HEK293 (cell line): ENCODE results near the gene TKT.

Experiments used
- CTCF ChIA-PET: fragments of 350-600 bp; formaldehyde crosslinking; extraction: SDS; loops from one replicate; lab custom pipeline; 2021; ENCODE audit warnings: antibody characterized with exemption; lab: Yijun Ruan, JAX
- POLR2A ChIA-PET: fragments of 300-600 bp; formaldehyde crosslinking; extraction: SDS; loops from one replicate; lab custom pipeline; 2020; ENCODE audit warnings: antibody characterized with exemption, inconsistent platforms; lab: Yijun Ruan, JAX
- H3K27ac ChIP-seq: fragments of 200-500 bp; sonication (Bioruptor generic); 2 replicates; pipeline ENCODE4 v1.5.1; 2014; ENCODE audit warnings: low read depth, low read length, control low read depth, inconsistent platforms; ENCODE audit errors: extremely low read depth
- H3K36me3 ChIP-seq, 2 experiments: fragments of 200-500 bp in 1 of 2; sonication (Bioruptor generic) in 1 of 2; 1 replicate in 1 of 2; 2 replicates in 1 of 2; pipeline ENCODE4 v1.5.1; 2014 to 2017; ENCODE audit warnings: inconsistent platforms in 2 of 2, low read length in 2 of 2; ENCODE audit not compliant: control insufficient read depth in 2 of 2, insufficient read depth in 1 of 2
- H3K4me1 ChIP-seq: fragments of 200-500 bp; sonication (Bioruptor generic); 2 replicates; pipeline ENCODE4 v1.5.1; 2014; ENCODE audit warnings: mild to moderate bottlenecking, low read length, inconsistent platforms; ENCODE audit not compliant: control insufficient read depth, insufficient read depth
- H3K4me3 ChIP-seq: 2 replicates; pipeline ENCODE4 v1.5.1; 2011; ENCODE audit warnings: low read depth, mild to moderate bottlenecking, control low read depth, low read length, moderate library complexity
- H3K9me3 ChIP-seq: fragments of 200-500 bp; sonication (Bioruptor generic); 2 replicates; pipeline ENCODE4 v1.5.1; 2014; ENCODE audit warnings: low read depth, low read length, inconsistent platforms; ENCODE audit not compliant: control insufficient read depth, insufficient read depth
- AEBP2 ChIP-seq: fragments of 450-650 bp; formaldehyde crosslinking; IDR thresholded peaks from 2 replicates; pipeline ENCODE4 v1.5.1; 2016; ENCODE audit warnings: missing biosample characterization, missing genetic modification characterization, borderline replicate concordance
- ATF2 ChIP-seq: fragments of 450-650 bp; formaldehyde crosslinking; IDR thresholded peaks from 2 replicates; pipeline ENCODE4 v1.5.1; 2016; ENCODE audit warnings: missing biosample characterization, missing genetic modification characterization, low read depth
- GLI2 ChIP-seq: fragments of 450-650 bp; formaldehyde crosslinking; IDR thresholded peaks from 2 replicates; pipeline ENCODE4; 2017; ENCODE audit warnings: missing biosample characterization, missing genetic modification characterization, low read depth, borderline replicate concordance
- PRDM10 ChIP-seq: fragments of 450-650 bp; formaldehyde crosslinking; IDR thresholded peaks from 2 replicates; pipeline ENCODE4 v1.5.1; 2016; ENCODE audit warnings: missing biosample characterization, missing genetic modification characterization
- SCRT2 ChIP-seq: fragments of 450-650 bp; formaldehyde crosslinking; IDR thresholded peaks from 2 replicates; pipeline ENCODE4 v1.5.1; 2016; ENCODE audit warnings: missing biosample characterization, missing genetic modification characterization
- SP7 ChIP-seq: fragments of 450-650 bp; formaldehyde crosslinking; IDR thresholded peaks from 2 replicates; pipeline ENCODE4 v1.5.1; 2016; ENCODE audit warnings: missing biosample characterization, missing genetic modification characterization
- ZBTB11 ChIP-seq: fragments of 450-650 bp; formaldehyde crosslinking; conservative IDR thresholded peaks from 2 replicates; pipeline ENCODE4 v1.5.1; 2016; ENCODE audit warnings: low read depth, missing biosample characterization, missing genetic modification characterization
- ZNF121 ChIP-seq: fragments of 450-650 bp; formaldehyde crosslinking; IDR thresholded peaks from 2 replicates; pipeline ENCODE4 v1.5.1; 2016; ENCODE audit warnings: missing biosample characterization, missing genetic modification characterization
- ZNF2 ChIP-seq: fragments of 450-650 bp; formaldehyde crosslinking; IDR thresholded peaks from 2 replicates; pipeline ENCODE4 v1.5.1; 2016; ENCODE audit warnings: missing biosample characterization, missing genetic modification characterization
- ZNF23 ChIP-seq: fragments of 450-650 bp; formaldehyde crosslinking; IDR thresholded peaks from 2 replicates; pipeline ENCODE4 v1.5.1; 2016; ENCODE audit warnings: missing biosample characterization, missing genetic modification characterization, borderline replicate concordance
- ZNF302 ChIP-seq: fragments of 450-650 bp; formaldehyde crosslinking; IDR thresholded peaks from 2 replicates; pipeline ENCODE4 v1.5.1; 2016; ENCODE audit warnings: missing biosample characterization, missing genetic modification characterization, low read depth
- ZNF585B ChIP-seq: fragments of 450-650 bp; formaldehyde crosslinking; IDR thresholded peaks from 2 replicates; pipeline ENCODE4 v1.5.1; 2016; ENCODE audit warnings: missing biosample characterization, missing genetic modification characterization
- ZNF626 ChIP-seq: fragments of 450-650 bp; sonication (Bioruptor Pico); formaldehyde crosslinking; IDR thresholded peaks from 2 replicates; pipeline ENCODE4 v1.5.1; 2018; ENCODE audit warnings: missing biosample characterization, missing genetic modification characterization, inconsistent platforms
- ZNF664 ChIP-seq: fragments of 450-650 bp; formaldehyde crosslinking; IDR thresholded peaks from 2 replicates; pipeline ENCODE4 v1.5.1; 2016; ENCODE audit warnings: missing biosample characterization, missing genetic modification characterization
- ZNF677 ChIP-seq: fragments of 450-650 bp; IDR thresholded peaks from 2 replicates; pipeline ENCODE4 v1.5.0; 2018; ENCODE audit warnings: missing biosample characterization, mild to moderate bottlenecking, missing genetic modification characterization, moderate library complexity
- TF ChIP-seq, protein P1 (sequence below): fragments of 450-650 bp; formaldehyde crosslinking; conservative IDR thresholded peaks from 2 replicates; pipeline ENCODE4 v1.5.1; 2016; ENCODE audit warnings: low read depth, missing biosample characterization, missing genetic modification characterization

TKT gene

GRCh38 chr3:53225181-53225580 lies 30.6 kb downstream of the TKT start:
- CTCF ChIA-PET = no interaction called here
- Histone ChIP-seq H3K4me3 (no peak overlapping the region), H3K9me3 (no peaks in the 10 kb centered on the region), H3K27ac (no peak overlapping the region), H3K36me3 (peaks cover 0 to 83% of the 10 kb centered on the region in 2 experiments; a peak in 2 of 3 replicates), H3K4me1 (no peaks in the 10 kb centered on the region)
- TF ChIP-seq ZNF626 (tag by site-specific recombination) = no peak
- TF ChIP-seq AEBP2 (tag by site-specific recombination) = no peak
- no peak for TF ChIP-seq SCRT2 (tag by site-specific recombination)
- TF ChIP-seq ZNF23 (tag by site-specific recombination) = no peak
- TF ChIP-seq PRDM10 (tag by site-specific recombination) = no peak
- TF ChIP-seq ZNF585B (tag by site-specific recombination) = no peak
- no peak for TF ChIP-seq ZNF302
- no peak for TF ChIP-seq ZNF121 (tag by site-specific recombination)
- no peak for TF ChIP-seq SP7 (tag by site-specific recombination)
- TF ChIP-seq GLI2 (tag by site-specific recombination) = no peak
- TF ChIP-seq, protein P1, sequence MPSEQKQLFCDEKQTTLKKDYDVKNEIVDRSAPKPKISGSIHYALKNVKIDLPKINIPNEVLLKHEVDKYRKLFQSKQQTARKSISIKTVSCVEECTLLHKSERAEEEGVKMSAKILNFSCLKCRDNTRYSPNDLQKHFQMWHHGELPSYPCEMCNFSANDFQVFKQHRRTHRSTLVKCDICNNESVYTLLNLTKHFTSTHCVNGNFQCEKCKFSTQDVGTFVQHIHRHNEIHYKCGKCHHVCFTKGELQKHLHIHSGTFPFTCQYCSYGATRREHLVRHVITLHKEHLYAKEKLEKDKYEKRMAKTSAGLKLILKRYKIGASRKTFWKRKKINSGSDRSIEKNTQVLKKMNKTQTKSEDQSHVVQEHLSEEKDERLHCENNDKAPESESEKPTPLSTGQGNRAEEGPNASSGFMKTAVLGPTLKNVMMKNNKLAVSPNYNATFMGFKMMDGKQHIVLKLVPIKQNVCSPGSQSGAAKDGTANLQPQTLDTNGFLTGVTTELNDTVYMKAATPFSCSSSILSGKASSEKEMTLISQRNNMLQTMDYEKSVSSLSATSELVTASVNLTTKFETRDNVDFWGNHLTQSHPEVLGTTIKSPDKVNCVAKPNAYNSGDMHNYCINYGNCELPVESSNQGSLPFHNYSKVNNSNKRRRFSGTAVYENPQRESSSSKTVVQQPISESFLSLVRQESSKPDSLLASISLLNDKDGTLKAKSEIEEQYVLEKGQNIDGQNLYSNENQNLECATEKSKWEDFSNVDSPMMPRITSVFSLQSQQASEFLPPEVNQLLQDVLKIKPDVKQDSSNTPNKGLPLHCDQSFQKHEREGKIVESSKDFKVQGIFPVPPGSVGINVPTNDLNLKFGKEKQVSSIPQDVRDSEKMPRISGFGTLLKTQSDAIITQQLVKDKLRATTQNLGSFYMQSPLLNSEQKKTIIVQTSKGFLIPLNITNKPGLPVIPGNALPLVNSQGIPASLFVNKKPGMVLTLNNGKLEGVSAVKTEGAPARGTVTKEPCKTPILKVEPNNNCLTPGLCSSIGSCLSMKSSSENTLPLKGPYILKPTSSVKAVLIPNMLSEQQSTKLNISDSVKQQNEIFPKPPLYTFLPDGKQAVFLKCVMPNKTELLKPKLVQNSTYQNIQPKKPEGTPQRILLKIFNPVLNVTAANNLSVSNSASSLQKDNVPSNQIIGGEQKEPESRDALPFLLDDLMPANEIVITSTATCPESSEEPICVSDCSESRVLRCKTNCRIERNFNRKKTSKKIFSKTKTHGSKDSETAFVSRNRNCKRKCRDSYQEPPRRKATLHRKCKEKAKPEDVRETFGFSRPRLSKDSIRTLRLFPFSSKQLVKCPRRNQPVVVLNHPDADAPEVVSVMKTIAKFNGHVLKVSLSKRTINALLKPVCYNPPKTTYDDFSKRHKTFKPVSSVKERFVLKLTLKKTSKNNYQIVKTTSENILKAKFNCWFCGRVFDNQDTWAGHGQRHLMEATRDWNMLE (tag by site-specific recombination) = no peak
- no peak for TF ChIP-seq ZNF677 (tag by site-specific recombination)
- TF ChIP-seq ZBTB11 (tag by site-specific recombination) = no peak
- no peak for TF ChIP-seq ZNF664 (tag by site-specific recombination)
- no peak for TF ChIP-seq ZNF2 (tag by site-specific recombination)
- no peak for TF ChIP-seq ATF2 (tag by site-specific recombination)
- POLR2A ChIA-PET = no interaction called here
